GM19043 (cell line): ENCODE measurements around the gene ZNF385D.

Source experiments
- ATAC-seq: cut with Tn5 transposase; IDR thresholded peaks from one replicate; pipeline ENCODE4 v1.9.1; 2021; ENCODE audit warnings: low read depth; ENCODE audit not compliant: unreplicated experiment

The ZNF385D gene

DNA sequence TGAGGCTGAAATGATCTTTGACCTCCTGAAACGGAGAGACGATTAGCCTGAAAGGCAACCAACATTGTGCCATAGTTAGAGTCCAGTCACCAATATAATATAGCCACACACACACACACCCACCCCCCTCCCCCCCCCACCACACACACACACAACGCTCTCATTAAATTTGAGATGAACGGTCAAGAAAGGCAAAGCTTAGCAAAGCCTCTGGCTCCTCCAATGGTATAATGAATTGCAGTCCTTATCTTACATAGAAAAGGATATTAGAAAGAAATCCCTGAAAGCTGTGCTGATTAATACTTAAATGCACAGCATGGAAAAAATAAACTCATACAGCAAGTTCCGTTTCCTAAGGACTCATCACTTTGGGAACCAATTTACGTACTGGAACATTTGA is 876 bp upstream of the ZNF385D start:
- no peak for ATAC-seq

DNA sequence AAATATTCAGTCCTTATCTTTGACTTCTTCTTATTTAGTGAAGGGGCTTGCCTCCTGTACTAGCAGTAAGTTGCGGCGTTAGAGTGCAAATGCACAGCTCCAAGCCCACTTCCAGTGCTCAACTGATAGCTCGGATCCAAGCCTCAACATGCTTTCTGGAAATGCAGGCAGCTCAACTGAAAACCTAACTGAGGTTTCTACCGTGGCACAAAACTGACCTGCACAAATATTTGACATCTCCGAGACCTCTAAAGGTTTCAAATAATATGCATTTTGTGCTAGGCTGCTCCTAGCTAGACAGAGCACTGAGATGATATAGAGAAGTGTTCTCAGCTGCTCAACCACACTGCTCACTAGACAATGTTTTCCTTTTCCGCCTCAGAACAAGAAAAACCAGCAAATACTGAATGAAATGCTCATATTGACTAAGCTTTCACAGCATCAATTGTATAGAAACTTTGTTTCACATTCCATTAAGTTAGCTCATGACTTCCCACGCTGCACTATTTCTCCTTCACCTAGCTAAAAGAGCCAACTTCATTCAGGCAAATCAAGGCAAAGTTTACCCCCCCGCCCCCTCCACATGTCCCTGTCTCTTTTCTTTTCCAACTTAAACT is 822 bp downstream of the ZNF385D start:
- ATAC-seq: no peak

DNA sequence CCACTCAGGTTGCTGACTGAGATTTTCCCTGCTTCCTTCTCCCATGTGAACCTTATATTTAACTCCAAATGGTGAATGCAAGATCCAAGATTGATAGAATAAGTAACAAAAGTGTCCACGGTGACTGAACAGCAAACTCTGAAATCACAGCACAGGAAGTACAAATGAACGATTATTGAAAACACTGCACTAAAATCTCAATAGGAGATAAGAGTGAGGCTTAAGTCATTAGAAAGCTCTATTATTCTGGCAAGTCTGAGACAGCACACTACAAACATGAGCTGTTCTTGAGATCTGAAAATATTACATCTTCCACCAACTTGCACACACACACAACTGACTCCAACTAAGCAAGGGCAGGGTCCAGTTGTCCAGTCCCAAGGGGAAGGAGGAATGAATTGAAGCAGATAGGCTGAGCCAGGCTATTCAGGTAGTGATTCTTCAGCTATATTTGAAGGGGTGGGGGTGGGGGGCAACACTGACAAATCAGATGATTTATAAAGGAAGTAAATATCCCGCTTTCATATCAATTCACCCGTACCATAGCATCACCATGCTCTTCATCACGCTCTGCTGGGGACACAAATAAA is 2.9 kb downstream of the ZNF385D start:
- ATAC-seq: no peak

DNA sequence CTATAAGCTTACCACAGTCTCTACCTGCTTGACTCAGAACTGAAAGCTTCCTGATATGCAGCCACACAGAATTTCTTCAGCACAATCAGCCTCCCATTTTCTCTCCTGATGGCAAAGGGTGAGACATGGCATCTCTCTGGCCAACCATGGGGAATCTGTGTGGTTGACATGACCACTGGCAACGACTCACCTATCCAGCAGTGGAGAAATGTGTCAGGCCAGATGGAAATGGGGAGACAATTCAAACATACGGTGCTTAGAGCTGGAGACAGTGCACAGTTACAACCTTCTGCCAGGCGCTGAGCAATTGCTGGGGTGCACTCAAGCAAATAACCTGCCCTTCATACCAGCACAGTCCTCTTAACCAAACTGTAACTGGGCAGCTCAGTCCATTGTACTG is 3.6 kb downstream of the ZNF385D start:
- ATAC-seq: no peak

DNA sequence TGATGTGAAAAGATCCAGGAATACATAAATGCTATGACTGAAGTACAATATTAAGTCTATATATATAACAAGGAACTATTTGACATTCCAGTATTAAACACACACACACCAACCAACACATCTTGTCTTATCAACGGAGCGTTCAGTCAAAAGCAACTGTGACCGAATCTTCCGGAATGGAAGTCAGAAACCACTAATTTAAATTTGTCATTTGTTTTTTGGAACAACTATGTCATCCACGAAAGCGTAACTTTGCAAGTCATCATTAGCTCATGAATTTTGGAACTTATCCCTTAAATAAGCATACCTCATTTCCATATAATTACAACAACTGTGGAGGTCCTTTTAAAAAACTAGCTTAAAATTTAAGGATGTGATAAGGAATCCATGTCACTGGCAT is 5.0 kb downstream of the ZNF385D start:
- ATAC-seq: no peak

DNA sequence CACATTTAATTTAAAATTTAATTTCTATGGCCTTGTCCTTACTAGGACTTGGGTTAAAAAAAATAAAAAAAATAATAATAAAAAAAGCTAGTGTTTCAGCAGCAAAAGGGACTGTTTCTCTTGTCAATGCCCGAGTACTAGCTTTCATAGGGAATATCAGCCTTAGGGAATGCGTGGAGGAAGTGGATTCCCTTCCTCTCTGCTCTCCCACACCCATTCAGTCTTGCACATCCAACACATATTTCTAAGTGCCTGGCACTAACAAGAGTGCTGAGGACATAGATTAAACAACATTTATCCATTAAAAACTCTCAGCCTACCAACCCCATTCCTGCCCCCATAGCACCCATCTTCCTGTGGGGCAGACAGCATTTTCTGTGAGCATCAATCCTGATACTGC is 6.2 kb downstream of the ZNF385D start:
- no peak for ATAC-seq

DNA sequence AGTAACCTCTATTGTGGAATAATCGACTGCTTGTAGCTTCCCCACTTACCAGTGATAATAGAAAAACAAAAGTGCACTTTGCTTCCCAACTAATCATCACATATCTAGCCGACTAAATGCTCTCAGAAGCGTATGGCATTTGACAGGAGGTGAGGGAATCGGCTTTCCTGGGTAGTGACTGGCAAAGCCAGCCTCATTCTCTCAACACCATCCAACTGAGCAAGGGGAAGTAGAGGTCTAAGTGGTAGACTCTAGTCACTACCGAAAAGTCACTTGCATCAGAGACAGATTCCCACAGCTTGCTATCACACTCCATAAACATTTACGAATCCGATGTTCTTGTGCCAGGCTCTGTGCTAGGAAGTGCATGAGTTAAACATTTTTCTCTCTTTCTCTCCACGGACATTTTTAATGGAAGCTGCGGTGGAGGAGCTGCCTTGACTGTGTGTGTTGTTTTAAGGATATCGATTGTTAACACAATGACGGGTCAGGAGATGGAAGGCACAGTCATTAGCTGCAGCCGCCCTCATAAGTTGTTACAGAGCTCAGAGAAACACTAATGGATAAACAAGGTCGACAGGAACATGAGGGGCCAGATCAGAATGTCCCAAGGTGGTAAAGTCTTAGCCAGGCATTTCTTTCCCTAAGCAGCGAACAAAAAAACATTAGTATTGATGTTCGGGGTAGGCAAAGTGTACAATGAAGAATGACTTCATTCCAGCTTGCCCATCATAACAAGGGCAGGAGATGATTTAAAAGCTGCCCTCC is 11.9 kb downstream of the ZNF385D start:
- no peak for ATAC-seq

DNA sequence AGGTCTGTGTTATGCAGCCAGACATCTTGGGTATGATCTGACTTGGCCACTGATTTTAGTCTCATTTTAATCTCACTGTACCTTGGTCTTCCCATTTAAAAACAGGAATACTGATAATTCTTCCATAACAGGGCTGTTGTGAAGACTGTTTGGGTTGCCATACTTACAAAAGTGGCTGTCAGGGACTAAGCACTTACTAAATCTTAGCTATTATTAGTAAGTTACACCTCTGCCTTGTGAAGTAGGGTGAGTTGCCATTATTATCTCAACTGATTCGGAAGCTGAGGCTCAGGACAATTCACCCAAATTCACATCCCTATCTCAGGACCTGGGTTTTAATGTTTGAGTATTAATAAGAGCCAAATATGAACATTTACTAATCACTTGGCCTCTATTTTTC is 12.7 kb downstream of the ZNF385D start:
- no peak for ATAC-seq

DNA sequence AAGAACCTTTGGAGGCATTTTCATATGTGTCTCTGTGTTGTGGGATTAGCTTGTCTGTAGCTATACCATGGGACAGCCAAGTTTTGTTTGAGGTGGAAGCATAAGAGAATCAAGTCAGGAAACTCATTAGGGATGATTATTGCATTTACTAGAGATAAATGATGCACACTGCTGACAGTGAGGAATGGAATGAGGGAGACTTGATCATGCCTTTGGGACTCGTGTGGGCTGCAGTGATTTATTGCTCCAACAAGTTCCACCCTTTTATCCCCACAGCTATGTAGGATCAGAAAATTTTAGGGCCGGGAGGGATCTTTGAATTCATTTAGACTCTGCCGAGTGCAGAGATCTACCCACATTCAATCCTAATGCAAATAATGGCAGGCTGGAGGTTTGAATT is 16.3 kb downstream of the ZNF385D start:
- ATAC-seq: no peak

DNA sequence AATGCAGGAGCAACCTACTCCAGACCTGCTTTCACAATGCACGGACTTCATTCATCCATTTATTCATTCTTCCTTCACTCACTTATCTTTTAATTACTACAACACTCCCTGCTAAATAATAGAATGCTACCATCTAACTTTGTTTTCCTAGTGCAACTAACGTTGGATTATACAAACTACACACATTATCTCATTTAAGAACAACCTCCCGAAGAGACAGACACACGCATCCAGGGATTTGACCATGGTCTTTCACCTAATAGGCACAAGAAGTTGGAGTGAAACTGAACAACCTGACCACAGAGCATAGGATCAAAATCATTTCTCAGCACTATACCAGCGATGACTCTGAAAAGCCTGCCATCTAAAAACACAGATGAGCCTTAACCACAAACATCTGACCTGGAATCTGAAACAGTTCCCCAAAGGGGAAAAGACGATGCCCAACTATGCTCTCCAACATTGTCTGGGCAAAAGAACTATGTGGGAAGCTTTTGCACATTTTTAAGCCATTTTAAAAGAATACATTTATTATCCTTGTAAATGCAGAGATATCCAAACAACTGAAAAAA is 21.0 kb downstream of the ZNF385D start:
- ATAC-seq: no peak

DNA sequence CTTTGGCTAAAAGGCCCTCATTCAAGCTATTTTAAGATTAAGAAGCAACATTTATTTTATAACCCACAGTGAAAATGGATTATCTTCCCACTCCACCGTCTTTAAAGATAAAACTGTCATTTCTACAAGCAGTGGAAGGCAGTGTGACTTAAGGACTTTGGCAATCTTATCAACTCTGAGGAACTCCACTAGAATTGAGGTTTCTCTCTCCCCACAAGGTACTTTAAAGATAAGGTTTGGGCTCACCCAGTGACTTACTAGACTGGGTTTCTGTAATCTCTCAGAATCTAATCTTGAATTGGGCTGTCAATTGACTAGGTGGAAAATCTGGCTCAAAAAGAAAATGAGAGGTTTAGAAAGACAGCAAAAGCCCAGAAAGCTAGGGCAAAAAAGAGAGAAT is 21.7 kb downstream of the ZNF385D start:
- no peak for ATAC-seq

DNA sequence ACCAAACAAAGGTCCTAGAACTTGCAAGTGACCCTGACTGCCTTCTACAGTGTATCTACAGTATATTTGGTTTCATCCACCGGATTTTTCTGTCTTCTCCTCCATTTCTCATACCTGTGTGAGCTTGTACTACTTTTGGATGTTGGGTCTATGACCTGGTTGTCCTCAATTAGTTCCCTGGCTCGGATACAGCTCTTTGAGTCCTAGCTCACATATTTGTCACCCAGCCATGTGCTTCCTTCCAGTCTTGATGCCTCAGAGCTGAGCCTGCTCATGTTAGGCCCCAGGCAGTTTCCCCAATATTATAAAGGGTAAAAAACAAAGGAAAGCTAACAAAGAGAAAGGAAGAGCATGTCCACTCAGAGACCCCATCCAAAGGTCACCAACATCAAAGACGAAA is 28.2 kb downstream of the ZNF385D start:
- no peak for ATAC-seq

DNA sequence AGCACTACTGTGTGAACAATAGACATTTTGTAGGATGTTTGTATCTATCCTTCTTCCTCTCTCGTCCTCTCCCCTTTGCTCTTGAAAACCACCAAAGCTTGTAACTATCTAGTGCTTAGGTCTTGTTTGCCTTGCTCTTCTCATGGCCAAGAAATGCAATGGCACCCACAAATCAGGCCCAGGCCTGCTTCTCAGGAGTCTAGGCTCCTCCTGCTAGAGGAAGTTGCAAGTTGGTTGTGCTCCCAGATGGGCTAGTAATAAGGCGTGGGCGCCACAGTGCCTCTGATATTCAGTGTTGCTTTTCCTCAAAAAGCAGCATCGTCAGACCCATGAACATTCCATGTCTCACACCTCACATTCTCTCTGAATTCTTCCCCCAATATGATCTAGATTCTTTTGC is 28.7 kb downstream of the ZNF385D start:
- no peak for ATAC-seq

DNA sequence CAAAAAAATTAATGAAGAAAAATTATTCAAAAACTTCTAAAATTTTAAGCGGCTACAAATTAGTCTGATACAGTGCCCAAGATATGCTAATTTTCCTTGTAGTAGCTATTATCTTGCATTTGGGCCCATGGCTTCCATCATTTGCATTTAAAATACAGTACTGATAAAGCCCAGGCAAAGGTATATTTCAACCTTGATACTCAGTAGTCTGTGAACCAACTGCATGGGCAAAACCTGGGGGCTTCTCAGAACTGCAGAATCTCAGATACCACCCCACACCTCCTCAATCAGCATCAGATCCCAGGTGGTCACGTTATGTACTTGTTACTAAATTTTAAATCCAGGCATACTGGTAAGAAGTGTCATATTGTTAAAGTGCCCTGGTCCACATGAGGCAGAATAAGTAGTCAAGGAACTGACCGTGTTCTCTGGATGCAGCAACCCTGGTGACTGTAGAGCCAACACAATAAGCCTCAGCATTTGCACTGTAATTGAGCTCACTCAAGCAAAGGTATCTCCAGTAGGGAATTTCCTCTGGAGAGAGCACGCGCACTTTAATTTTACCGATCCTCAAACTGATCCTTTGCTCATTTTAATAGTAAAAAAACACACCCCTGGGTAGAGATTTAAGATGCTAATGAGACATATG is 31.9 kb downstream of the ZNF385D start:
- no peak for ATAC-seq

DNA sequence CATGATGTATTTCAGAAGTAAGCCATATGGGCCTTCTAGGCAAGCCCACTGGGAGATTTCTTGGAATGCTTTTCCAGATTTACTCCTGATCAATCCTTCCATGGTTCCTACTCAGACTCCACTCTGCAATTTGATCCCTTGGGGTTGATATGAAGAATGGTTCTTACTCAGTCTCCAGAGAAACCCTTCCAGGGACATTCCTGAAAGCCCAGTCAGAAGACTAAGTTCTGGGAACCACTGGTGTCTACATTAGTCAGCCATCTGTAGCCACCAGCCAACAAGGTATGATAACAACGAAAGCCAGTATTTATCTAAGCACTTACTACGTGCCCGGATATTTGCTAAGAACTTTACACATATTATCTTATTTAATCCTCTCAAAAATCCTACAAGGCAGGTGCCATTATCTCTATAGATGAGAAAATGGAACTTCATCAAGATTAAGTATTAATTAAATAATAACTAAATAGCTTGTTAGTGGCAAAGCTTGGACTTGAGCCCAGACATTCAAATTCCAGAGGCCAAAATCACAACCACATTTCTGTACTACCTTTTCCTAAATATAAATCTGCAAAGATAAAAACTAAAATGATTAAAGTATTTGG is 32.7 kb downstream of the ZNF385D start:
- no peak for ATAC-seq

DNA sequence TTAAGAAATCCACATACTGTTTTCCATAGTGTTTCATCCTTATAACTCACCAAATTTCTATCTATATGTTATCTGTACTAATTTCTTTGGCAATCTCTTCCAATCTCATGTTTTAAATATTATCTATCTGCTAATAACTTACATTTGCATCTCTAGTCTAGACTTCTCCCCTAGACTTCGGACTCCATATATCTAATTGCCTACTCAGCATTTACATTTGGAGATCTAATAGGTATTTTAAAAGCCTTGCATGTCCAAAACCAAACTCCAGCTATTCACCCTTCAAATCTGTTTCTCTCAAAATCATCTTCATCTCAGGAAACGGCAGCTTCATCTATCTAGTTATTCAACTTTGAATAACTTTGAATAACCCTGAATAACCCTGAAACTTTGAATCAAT is 35.3 kb downstream of the ZNF385D start:
- ATAC-seq: no peak

DNA sequence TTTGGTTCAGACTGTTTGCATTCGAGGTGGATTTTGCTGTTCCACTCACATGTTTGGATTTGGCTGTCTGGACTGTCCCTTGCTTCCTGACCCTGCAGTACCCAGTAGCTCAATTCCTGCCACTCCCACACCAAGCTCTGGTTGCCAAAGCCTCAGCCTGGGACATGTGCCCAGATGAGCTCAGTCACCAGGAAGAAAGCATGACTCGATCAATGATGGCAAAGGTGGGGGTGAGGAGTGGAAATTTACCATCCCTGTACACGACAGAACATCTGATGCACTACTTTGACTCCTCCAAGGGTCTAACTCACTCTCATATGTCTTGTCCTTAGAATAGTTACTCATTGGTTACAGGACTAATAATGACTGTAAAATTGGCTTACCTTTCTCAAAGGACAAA is 45.2 kb downstream of the ZNF385D start:
- ATAC-seq: no peak

DNA sequence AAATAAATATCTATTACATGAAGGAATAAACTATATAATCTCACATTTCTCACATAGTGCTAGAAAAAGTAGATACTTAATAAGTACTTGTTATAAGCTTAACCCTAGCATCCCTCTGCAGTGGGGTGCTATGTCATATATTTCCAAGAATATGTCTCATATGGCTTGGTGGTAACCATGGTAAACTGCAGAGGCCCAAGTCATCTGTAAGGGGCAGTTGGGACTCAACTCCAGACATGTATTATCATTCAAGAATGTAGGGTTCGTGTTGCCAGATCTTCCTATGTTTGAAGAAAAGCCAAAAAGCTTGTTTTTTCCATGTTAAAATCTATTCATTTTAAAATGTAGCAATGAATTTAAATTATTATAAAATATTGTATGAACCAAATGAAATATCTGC is 46.2 kb downstream of the ZNF385D start:
- ATAC-seq: no peak

DNA sequence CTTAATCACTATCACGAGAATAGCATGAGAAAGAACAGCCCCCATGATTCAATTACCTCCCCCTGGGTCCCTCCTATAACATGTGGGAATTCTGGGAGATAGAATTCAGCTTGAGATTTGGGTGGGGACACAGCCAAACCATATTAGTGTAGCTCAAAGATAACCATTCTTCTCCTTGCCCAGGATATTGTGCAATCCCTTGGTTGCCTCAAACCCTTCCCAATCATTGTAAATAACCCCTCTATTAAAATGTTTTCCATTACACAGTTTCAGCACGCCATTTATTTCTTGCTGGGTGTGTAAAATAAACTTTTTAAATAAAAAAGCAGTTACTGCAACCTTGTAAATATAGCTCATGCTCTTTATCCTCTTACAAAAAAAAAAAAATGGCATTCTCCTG is 47.7 kb downstream of the ZNF385D start:
- no peak for ATAC-seq

DNA sequence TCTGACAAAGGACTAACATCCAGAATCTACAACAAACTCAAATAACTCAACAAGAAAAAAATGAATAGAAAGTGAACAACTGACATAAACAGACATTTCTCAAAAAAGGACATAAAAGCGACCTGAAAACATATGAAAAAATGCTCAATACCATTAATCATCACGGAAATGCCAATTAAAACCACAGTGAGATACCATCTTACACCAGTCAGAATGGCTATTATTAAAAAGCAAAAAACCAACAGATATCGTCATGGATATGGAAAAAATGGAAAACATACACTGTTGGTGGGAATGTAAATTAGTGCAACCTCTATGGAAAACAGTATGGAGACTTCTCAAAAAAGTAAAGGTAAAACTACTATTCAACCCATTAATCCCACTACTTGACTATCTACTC is 53.3 kb downstream of the ZNF385D start:
- ATAC-seq: no peak

DNA sequence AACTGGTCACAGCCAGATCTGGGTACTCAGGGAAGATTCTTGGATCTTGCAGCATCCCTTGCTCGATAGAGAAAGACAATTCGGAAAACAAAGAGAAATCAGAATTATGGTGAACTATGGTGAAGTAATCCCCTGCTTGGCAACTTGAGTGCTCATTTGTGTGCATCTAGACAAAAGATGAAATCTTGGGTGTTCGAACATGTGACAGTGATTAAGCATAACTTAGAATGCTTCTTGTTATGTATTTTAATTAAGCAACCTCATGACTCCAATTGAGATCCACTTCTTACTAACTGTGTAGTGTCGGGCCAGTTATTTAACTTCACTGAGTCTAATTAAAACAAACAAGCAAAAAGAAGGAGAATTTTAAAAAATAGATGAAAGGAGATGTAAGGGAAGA is 56.5 kb downstream of the ZNF385D start:
- no peak for ATAC-seq
